GM18870 (cell line): ENCODE data around the gene LAMTOR2.

Experiments used
- ATAC-seq: cut with Tn5 transposase; IDR thresholded peaks from one replicate; pipeline ENCODE4 v1.9.1; 2021; ENCODE audit warnings: moderate library complexity; ENCODE audit not compliant: unreplicated experiment

The LAMTOR2 gene

DNA sequence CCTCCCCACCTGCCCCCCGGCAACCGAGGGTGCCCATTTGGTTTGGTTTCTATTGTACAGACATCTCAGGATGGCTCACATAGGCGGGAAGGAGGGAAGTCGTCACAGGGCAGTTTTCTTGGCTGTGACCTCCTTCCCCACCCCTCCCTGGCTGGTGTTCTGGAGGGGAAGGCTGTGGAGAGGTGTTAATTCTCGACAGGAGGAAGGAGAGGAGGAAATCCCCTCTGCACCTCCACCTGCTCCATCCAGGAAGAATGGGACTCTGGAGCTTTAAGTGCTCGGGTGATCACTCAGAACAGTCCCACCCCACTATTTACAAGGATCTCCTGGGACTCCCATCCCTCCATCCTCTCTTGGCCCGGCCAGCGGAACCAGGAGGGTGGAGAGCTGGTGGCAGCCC, 20.1 kb downstream of the LAMTOR2 start:
- no peak for ATAC-seq

DNA sequence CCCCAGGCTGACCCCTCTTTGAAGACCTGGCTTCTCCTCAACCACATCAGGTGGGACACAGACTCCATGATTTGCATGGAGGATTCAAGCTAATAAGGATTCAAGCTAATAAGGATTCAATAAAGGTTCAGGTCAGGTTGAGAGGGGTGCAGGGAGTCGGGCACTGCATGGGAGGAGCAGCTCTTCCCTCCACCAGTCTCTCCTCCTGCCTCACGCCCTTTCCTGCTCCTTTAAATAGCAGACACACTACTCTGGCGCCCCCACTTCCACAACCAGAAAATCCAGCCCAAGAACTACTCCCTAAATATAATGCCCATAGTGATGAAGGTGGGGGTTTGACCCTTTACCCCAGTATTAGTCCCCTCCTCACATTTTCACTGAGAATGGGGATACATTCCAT, 20.6 kb downstream of the LAMTOR2 start:
- no peak for ATAC-seq

DNA sequence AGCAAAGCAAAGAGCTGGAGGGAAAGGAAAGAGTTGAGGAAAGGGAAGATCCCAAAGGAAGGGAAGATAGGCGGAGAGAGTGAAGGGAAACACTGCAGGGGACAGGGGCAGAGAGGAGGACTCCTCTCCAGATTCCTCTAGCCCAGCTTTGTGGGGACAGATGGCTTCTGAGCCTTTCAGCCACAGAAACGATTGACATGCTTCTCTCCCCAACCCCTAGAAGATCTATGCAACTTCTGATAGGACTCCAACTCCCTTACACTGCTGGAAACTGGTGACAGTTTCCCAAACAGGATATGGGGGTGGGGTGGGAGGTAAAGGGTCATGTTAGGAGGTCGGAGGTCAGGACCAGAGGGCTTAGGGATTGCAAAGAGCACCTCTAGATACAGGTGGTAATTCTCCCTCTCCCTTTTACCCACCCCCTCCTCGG, 21.2 kb downstream of the LAMTOR2 start:
- ATAC-seq, result no peak

- ATAC-seq, result no peak
Observed at GRCh38 chr1:156076609-156077429, 22.2 kb downstream of the LAMTOR2 start.

DNA sequence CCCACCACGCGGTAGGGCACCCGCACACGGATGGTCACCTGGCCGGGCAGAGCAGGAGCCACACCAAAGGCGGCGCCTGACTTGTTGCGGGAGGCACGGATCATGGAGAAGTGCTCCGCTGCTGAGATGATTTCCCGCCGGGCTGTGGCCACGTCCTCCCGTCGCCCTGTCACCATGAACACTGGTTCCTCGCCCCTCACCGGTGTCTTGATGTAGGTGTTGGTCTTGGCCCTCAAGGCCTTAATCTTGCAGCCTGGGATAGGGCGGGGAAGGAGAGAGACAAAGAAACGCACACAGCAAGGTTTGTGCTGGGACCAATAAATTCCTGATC, 22.8 kb downstream of the LAMTOR2 start:
- no peak for ATAC-seq

- no peak for ATAC-seq
Observed at GRCh38 chr1:156078728-156079127, 24.1 kb downstream of the LAMTOR2 start.

- ATAC-seq, result no peak
Observed at GRCh38 chr1:156079762-156080161, 25.2 kb downstream of the LAMTOR2 start.

DNA sequence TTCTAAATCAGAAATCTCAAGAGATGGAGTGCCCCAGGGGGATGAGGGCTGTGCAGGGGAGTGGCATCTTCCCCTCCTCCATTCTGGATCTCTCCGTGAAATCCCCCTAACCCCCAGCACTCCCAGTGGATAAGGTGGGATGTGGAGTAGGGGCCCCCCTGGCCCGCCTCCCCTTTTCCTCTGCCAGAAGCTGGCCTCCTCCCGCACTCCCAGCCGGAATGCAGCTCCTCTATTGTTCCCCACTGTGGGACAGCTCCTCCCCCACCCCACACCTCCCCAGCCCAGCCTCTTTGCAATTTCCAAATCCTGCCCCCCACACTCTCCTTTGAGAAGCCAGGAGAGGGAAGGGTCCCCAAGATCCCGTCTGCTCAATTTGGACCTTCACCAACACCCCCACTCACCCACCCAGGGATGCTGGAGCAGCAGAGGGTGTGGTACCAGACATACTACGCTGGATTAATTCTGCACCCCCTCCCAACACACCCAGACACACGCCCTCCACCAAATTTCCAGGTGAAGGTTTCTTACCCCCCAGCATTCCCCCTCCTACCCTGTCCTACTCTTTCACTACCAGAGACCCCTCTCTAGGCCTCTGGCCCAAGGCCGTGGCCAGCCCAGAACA, 25.8 kb downstream of the LAMTOR2 start:
- no peak for ATAC-seq

DNA sequence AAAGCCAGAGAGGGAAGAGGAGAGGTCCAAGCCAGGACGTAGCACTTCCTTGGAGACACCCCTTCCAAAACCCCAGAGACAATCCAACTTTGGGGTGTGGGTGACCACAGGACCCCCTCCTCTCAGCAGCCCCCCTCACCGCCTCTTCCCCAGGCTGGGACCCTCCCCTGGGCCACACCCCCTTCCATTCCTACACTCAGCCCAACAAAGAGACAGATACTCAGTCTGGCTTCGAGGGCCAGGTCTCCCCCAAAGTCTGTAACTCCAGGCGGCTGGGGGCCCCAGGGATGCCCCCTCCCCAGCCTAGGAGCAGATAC, 26.2 kb downstream of the LAMTOR2 start:
- no peak for ATAC-seq

DNA sequence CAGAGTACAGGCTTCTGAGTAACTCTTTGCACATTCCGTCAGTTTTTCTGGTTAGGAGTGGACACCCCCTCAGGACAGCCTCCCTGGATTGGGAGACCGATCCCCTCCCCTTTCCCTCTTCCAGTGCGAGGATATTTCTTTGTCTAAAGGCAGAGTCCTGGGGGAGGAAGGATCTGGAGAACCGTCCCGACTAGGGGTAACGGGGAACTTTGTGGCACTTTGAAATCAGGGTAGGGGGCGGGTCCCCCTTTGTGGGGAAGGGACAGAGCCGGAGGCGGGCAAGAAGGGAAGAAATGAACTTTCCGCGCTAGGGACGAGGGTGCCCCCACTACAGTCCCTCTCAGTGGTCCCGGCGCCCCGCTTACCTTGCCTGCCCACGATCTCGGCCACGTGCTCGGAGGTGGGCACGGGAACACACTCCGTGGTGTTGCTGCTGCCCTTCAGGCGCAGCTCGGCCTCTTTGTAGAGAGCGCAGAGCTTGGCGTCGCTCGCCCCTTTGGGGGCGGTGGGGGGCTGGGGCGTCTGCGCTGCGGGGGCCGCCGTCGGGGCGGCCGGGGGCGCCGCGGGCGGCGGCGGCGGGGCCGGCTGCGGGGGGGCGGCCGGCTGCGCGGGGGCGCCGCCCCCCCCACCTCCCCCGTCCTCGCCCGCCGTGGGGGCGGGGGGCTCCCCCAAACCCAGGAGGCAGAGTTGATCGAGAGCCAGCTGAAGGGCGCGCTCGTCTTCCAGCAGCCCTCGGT, 26.8 kb downstream of the LAMTOR2 start:
- no peak for ATAC-seq

DNA sequence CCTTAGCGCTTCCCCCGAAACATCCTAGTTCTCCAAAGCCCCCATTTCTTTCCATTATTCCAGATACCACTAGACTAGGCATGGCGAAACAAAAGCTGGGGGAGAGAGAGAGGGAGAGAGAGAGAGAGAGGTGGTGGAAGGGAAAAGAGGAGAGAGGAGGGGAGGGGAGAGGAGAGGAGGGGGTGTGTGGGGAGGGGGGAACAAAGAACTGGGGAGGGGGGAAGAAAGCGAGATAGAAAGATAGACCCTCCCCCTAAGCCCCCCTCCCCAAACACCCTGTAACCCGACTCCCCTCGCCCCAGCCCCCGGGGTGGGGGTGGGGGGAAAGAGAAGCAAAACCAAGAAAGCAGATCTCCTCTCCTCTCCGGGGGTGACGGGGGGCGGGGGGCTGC, 27.3 kb downstream of the LAMTOR2 start:
- ATAC-seq, result no peak

DNA sequence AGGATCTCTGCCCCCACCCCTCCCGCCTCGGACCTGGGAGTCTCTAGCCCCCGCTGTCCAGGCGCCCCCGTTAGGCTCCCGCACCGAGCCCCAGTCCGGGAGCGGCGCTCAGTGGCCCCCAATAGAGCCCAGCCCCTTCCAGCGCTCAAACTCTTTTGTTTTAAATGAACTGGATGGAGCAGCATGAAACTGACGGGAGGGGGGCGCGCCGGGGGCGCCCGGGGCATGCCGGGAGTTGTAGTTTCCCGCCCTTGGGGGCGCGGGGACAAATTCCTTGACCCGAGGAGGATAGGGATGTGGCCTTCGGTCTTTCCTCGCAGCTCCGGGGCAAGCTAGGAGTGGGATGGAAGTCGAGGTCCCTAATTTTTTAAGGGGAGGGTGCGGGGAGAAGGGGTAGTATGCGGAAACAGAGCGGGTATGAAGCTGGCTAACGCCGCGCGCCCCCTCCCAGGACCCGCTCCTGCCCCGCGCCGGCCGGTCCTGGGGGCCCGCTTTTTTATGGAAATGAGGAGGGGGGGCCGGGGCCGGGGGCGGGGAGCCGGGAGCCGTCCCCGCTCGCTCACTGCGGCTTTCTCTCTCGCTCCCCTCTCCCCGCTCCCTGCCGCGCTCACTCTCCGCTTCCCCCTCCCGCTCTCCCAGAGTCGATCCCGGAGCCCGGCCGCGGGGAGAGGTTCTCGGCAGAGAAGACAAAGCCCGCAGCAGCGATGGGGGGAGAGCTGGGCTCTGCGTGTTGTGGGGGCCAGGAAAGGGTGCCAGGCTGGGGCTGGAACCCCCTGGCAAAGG, 27.9 kb downstream of the LAMTOR2 start, which contains the start of gene MEX3A:
TSS of gene MEX3A (minus strand) at position 157 of the 783 bp plus-strand sequence. CDS start 467 bp downstream, outside the sequence.
- no peak for ATAC-seq

DNA sequence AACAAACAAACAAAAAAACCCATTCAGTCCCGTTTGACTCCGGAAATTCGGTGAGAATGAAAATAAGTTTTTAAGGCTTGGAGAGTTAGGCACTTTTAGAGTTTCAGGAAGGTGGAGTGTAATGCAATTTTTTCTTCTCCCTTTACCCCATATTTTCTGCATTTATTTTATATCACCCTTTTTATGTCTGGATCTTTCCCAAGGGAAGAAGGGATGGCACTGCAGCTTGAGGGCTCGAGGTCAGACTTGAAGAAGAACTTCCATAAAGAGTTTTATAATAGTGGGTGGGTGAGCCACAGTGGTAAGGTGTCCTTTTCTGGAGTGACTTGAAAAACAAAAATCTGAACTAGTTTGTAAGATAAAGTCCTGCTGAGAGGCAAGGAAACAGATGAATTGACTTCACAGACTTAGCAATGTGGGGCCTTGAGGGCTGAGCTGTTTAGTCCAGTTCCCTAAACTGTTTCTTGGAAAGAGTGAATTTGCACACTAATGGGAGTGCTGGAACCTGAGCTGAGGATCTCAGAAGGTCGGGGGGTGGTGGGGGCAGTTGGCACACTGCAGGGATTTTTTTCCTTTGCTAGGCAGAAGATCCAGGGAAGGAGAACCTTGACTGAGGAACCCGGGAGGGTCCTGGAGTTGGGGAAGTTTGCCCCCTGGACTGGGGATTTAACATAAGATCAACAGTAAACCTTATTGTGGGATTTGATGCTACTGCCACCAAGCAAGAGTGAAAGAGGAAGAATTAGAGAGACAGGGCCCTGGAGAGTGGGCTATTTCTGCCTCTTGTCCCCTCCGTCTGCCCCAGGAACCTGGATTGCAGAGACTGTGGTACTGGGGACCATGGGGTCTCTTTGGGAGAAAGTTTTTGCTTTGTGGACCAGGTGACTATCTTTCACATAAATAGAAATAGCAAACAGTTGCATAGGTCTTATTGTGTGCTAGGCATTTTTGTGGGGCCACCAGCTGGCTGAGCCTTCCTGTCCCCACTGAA, 29.5 kb downstream of the LAMTOR2 start:
- ATAC-seq, result no peak

- ATAC-seq, result no peak
Observed at GRCh38 chr1:156086256-156086662, 31.7 kb downstream of the LAMTOR2 start.

GRCh38 chr1:156089704-156090103, 35.1 kb downstream of the LAMTOR2 start:
- ATAC-seq, result no peak

DNA sequence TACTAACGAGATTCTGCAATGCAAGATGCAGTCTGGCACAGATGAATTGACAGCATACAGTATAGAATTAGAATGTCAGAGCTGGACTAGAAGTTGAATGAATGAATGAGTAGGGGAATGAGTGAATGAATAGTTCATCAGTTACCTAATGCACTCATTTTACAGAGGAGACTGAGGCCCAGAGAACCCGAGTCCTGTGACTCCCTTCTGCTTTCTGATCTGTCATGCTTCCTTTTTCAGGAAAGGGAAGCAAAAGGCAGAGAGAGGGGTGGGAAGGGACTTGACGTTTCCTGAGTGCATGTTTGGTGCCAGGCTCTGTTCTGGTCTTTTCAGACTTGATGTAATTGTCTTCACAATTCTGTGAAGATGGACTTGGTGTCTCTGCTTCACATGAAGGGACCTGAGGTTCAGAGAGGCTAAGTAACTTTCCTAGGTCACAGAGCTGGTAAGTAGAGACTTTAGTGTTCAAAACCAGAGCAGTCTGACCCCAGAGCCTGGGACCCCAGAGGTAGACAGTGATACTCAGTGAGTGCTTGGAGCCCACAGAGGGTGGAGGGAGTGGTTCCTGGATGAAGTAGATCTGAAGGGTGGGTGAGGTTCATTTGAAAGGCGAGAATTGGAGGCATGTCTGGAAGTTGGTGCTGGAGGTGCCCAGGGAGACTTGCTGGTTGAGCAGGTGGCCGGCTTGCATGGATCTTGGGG, 35.7 kb downstream of the LAMTOR2 start:
- no peak for ATAC-seq

GRCh38 chr1:156090840-156091188, 36.2 kb downstream of the LAMTOR2 start:
- ATAC-seq, result no peak

DNA sequence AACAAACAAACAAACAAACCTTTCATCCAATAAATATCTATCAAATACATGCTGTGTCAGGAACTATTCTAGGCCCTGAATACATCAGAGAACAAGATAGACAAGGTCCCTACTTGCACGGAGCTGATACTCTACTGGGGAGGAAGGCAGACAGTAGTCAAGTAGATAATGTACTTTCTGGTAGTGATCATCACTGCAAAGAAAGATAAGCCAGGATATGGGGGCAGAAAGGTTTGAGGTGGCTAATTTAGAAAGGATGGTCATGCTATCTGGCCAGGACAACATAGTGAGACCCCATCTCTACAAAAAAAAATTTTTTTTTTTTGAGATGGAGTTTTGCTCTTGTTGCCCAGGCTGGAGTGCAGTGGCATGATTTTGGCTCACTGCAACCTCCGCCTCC, 37.0 kb downstream of the LAMTOR2 start:
- ATAC-seq, result no peak

GRCh38 chr1:156095906-156096508, 41.4 kb downstream of the LAMTOR2 start:
- ATAC-seq, result no peak
